COLO829 (cell line): ENCODE results near the gene MYO3B.

Experiments
- DNase-seq: peaks from one replicate; pipeline ENCODE4 v3.0.0; 2012; ENCODE audit warnings: low spot score

Gene MYO3B

DNA sequence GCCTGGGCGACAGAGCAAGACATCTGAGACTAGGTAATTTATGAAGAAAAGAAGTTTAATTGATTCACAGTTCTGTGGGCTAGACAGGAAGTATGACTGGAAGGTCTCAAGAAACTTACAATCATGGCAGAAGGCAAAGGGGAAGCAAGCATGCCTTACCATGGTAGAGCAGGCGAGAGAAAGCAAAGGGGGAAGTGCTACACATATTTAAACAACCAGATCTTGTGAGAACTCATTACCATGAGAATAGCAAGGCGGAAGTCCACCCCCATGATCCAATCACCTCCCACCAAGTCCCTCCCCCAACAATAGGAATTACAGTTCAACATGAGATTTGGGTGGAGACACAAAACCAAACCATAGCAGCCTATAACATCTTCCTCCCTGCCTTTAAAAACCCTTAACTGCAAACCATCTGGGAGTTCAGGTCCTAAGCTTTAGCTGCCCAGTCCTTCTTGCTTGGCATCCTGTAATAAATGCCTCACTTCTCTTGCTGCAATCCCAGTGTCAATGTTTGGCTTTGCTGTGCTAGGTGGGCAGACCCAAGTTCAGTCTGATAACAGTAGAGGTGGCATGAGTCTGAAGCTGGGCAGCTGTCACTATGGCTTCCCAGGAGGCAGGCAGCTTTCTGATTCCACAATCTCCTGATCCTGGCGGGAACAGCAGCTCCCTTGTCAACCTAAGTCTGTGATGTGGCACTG, 526.0 kb downstream of the MYO3B start:
- DNase-seq: no peak
